Measurements from ENCODE around the gene MIPEP. TPM values are rescaled to one million over a fixed set of nuclear protein-coding genes. Genes with fewer than 3 reads are reported as not detected.

The MIPEP gene
- total RNA-seq, 1 experiment from 2014 or later, result 24.7 TPM

DNA sequence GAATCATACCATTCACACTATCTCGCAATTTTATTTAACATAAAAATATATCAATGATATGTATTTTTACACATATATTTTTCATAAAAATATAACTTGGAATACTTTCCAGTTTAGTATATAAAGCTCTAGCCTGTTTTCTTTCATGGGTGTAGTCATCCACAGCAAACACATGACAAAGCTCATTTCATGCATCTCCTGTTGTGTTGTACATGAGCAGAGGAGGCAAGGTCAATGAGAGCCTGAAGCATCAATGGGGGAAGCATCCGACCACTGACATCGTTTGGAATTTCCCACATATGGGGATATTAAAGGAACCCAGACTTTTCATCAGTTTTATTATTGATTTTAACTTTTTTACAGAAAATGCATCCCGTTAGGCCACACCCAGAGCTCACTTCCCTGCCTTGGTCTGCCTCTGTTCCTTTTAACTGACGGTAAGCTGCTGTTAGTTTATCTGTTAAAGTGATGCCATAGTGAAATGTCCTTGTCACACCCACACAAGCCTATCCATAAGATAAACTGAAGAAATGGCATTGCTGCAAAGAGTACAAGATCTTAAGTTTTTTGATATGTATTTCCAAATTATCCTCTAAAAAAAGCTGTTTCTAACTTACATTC is 44.0 kb downstream of the MIPEP start:
- no peaks in the 10 kb centered on the region for H3K4me1 Mint-ChIP-seq (ENCODE audit: insufficient read depth, unreplicated experiment)
- POLR2A ChIA-PET, result interaction anchor here (1.3 kb wide), 1 partner anchor 21 kb away, joined by 4 read pairs; no protein-coding TSS in a partner anchor
- peaks cover 18% of the 10 kb centered on the region for H3K36me3 Mint-ChIP-seq (ENCODE audit: insufficient read depth, unreplicated experiment)
- no peak overlapping the region for H3K4me3 Mint-ChIP-seq (ENCODE audit: unreplicated experiment)
- no peaks in the 10 kb centered on the region for H3K27me3 Mint-ChIP-seq (ENCODE audit: insufficient read depth, unreplicated experiment)
- CTCF ChIA-PET, result interaction anchor here (1.2 kb wide), 1 partner anchor 45 kb away, joined by 4 read pairs; no protein-coding TSS in a partner anchor
- TF ChIP-seq, protein P1, sequence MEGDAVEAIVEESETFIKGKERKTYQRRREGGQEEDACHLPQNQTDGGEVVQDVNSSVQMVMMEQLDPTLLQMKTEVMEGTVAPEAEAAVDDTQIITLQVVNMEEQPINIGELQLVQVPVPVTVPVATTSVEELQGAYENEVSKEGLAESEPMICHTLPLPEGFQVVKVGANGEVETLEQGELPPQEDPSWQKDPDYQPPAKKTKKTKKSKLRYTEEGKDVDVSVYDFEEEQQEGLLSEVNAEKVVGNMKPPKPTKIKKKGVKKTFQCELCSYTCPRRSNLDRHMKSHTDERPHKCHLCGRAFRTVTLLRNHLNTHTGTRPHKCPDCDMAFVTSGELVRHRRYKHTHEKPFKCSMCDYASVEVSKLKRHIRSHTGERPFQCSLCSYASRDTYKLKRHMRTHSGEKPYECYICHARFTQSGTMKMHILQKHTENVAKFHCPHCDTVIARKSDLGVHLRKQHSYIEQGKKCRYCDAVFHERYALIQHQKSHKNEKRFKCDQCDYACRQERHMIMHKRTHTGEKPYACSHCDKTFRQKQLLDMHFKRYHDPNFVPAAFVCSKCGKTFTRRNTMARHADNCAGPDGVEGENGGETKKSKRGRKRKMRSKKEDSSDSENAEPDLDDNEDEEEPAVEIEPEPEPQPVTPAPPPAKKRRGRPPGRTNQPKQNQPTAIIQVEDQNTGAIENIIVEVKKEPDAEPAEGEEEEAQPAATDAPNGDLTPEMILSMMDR (IDR thresholded peaks at IDR 0.05; ENCODE audit: unreplicated experiment), result no peak
- intact Hi-C loops (cut with micrococcal nuclease), result no loop called here
- BruUV-seq (replicated peaks), result no TSS peak
- DNase-seq (ENCODE audit: unreplicated experiment), result no peak
- H3K9me3 Mint-ChIP-seq (ENCODE audit: unreplicated experiment), result no peaks in the 10 kb centered on the region
- no peak overlapping the region for H3K27ac Mint-ChIP-seq (ENCODE audit: low read depth, unreplicated experiment)

DNA sequence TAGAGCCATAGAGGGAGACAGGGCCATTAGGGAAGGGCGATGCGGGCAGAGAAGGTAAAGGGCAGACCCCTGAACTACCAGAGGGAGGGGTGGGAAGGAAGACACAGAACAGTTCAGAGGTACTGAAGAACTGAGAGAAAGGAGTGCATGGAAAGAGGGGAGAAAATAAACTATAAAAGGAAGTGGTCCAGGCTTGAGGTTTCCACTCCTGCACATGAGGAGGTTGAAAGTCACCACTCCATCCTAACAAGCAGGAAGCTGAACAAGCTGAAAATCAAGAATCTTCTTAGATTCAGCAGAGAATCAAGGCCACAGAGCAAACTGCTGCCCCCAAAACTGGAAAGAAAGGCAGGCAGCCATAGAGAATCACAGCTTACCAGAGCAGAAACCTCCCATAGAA is 45.1 kb downstream of the MIPEP start:
- DNase-seq (ENCODE audit: unreplicated experiment), result no peak
- Mint-ChIP-seq H3K4me1 (ENCODE audit: insufficient read depth, unreplicated experiment) (no peaks in the 10 kb centered on the region), H3K27ac (ENCODE audit: low read depth, unreplicated experiment) (no peak overlapping the region), H3K9me3 (ENCODE audit: unreplicated experiment) (no peaks in the 10 kb centered on the region), H3K36me3 (ENCODE audit: insufficient read depth, unreplicated experiment) (peaks cover 16% of the 10 kb centered on the region), H3K4me3 (ENCODE audit: unreplicated experiment) (no peak overlapping the region), H3K27me3 (ENCODE audit: insufficient read depth, unreplicated experiment) (no peaks in the 10 kb centered on the region)
- CTCF ChIA-PET, result interaction anchor here (0.6 to 0.7 kb wide), 2 partner anchors 14 to 138 kb away, joined by 3 to 4 read pairs; no protein-coding TSS in a partner anchor
- TF ChIP-seq, protein P1 (IDR thresholded peaks at IDR 0.05; ENCODE audit: unreplicated experiment), result no peak
- BruUV-seq (replicated peaks), result no TSS peak
- intact Hi-C loops (cut with micrococcal nuclease), result no loop called here
- POLR2A ChIA-PET, result interaction anchor here (0.7 kb wide), 1 partner anchor 235 kb away, joined by 5 read pairs; no protein-coding TSS in a partner anchor

DNA sequence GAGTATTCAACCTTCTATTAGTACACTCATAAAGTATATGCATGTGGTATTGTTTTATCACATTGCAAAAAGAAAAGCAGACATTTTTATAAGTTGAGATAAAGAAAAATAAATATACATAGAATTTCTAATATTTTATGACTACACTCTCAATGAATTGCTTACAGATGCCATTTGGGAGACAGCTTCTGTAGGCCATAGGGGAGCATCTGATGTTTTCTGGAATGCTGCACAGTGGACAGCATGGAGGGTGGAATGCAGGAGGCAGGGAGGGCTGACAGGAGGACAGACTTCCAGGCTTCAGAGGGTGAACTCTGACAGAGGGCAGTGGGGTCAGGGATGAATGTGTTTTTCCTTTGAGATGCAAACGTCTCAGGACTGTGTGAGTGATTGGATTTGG is 45.8 kb downstream of the MIPEP start:
- POLR2A ChIA-PET, result no interaction called here
- Mint-ChIP-seq H3K27ac (ENCODE audit: low read depth, unreplicated experiment) (no peak overlapping the region), H3K9me3 (ENCODE audit: unreplicated experiment) (no peaks in the 10 kb centered on the region)

DNA sequence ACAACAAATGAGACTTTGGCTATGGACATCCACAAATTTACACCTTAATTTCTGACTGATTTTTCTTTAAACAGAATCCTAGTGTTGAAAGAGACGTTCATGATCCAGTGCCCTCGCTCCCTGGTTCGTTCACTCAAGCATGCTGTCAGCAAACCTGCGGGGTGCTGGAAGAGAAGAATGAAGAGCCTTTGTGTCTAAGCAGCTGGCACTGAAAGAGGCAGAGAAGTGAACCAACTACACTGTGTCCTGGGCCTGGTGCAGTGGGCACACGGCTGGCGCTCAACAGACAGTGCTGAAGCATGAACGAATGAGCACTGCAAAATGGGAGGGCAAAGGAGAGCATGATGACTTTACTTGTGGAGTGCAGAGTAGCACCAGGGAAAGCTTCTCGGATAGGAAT is 46.8 kb downstream of the MIPEP start:
- ChIA-PET POLR2A (no interaction called here), CTCF (no interaction called here)
- Mint-ChIP-seq H3K36me3 (ENCODE audit: insufficient read depth, unreplicated experiment) (peaks cover 12% of the 10 kb centered on the region), H3K27ac (ENCODE audit: low read depth, unreplicated experiment) (no peak overlapping the region), H3K4me1 (ENCODE audit: insufficient read depth, unreplicated experiment) (no peaks in the 10 kb centered on the region), H3K4me3 (ENCODE audit: unreplicated experiment) (no peak overlapping the region), H3K27me3 (ENCODE audit: insufficient read depth, unreplicated experiment) (no peaks in the 10 kb centered on the region), H3K9me3 (ENCODE audit: unreplicated experiment) (no peaks in the 10 kb centered on the region)
- intact Hi-C loops (cut with micrococcal nuclease), result no loop called here
- no TSS peak for BruUV-seq (replicated peaks)
- no peak for DNase-seq (ENCODE audit: unreplicated experiment)
- TF ChIP-seq, protein P1 (IDR thresholded peaks at IDR 0.05; ENCODE audit: unreplicated experiment), result no peak

More for the DNA sequence above, 45.8 kb downstream of the MIPEP start:
- DNase-seq (ENCODE audit: unreplicated experiment), result no peak
- intact Hi-C loops (cut with micrococcal nuclease), result no loop called here
- Mint-ChIP-seq H3K36me3 (ENCODE audit: insufficient read depth, unreplicated experiment) (peaks cover 12% of the 10 kb centered on the region), H3K27me3 (ENCODE audit: insufficient read depth, unreplicated experiment) (no peaks in the 10 kb centered on the region), H3K4me3 (ENCODE audit: unreplicated experiment) (no peak overlapping the region), H3K4me1 (ENCODE audit: insufficient read depth, unreplicated experiment) (no peaks in the 10 kb centered on the region)
- TF ChIP-seq, protein P1 (IDR thresholded peaks at IDR 0.05; ENCODE audit: unreplicated experiment), result no peak
- CTCF ChIA-PET, result interaction anchor here (0.6 kb wide), 1 partner anchor 13 kb away, joined by 3 read pairs; no protein-coding TSS in a partner anchor
- no TSS peak for BruUV-seq (replicated peaks)
